Femur (tissue), 1 donor: ENCODE measurements around the gene MSANTD2.
"Not testable (repeated sequence)": the region's sequence is repeated elsewhere in the genome, so short reads cannot be mapped to it uniquely, and the experiment has no call there.

Source experiments
- DNase-seq: peaks from one replicate; pipeline ENCODE4 v3.0.0-alpha.2; 2017

Gene MSANTD2

DNA sequence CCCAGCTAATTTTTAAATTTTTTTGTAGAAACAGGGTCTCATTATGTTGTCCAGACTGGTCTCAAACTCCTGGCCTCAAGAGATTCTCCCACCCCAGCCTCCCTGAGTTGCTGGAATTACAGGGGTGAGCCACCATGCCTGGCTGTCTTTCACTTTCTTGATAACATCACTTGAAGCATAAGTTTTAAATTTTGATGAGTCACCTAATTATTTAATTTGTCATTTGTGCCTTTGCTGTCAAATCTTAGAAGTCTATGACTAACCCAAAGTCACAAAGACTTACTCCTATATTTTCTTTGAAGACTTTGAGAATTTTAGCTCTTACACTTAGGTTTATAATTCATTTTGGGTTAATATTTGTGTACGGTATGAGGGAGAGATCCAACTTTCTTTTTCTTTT, 14.5 kb upstream of the MSANTD2 start:
- no peak for DNase-seq

DNA sequence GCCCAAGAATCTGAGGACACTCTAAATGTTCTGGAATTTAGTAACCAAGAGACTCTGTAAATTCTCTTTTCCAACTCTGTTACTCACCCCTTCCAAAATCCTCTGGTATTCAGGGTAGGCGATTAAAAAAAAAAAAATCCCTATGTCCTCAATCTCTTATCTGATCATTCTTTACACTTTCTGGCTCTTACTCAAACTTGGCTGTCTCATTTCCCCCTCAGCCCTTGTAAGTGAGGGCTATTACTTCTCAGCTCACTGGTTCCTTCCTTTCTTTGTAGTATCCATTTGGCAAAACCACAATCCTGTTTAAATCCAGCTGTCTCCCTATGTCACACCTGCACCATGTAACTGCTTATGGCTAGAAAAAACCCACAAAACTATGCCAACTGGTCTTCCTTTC, 12.7 kb upstream of the MSANTD2 start:
- DNase-seq = no peak

DNA sequence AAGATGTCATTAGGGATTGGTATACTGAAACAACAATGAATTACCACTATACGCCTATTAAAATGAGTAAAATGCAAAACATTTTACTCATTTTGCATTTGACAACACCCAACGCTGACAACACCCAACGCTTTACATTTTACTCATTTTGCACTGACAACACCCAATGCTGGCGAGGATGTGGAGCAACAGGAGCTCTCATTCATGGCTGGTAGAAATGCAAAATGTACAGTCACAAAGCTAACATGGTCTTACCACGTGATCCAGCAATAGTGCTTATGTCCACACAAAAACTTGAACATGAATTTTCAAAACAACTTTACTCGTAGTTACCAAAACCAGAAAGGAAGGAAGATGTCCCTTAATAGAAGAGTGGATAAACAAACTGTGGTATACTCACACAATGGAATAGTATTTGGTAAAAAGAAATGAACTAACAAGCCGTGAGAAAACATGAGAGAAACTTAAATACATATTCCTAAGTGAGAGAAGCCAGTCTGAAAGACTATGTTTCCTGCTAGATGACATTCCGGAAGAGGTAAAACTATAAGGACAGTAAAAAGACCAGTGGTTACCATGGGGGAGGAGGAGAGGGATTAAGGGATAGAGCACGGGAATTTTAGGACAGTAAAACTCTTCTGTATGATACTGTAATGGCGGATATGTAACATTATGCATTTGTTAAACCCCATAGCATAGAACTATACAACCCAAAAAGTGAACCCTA, 11.4 kb upstream of the MSANTD2 start:
- DNase-seq = no peak

DNA sequence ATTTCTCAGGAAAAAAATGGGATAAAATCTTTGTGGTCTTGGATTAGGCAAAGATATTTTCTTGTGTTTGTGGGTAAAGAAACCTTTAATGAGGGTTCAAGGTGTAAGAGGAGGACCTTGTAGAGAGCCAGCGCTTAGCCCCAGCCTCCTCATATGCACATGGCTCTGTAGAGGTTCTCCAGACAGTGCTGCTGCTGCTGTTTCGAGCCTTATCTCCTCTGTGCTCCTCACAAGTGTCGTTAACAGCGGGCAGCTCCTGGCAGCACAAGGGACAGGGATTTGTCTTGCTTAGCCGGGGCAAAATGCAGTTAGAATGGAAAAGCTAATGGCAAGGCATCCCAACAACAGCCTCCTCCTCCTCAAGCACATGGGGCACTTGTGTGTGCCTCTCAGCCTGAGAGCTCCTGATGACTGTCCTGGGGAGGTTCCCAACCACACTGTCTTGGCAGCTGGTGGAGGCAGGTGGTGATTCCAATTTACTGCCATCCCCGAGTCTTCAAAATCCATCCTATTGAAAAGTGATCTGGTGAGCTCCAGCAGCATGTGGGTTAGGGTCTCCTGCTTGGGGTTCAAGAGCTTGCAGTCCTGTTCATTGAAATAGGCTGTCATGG, 7.6 kb upstream of the MSANTD2 start:
- no peak for DNase-seq

DNA sequence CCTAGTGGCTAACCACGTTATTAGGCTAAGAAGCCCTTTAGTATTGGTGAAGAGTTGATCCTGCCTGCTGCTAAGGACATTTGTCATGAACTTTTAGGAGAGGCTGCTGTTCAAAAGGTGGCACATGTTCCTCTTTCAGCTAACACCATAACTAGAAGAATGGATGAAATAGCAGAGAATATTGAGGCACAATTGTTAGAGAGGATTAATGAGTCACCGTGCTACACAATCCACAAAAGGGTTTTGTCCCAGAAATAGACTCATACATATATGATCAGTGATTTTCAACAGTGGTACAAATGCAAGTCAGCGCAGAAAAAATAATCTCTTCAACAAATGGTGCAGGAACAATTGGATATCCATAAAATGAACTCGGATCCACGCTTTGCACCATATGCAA, 7.0 kb upstream of the MSANTD2 start:
- DNase-seq = no peak

DNA sequence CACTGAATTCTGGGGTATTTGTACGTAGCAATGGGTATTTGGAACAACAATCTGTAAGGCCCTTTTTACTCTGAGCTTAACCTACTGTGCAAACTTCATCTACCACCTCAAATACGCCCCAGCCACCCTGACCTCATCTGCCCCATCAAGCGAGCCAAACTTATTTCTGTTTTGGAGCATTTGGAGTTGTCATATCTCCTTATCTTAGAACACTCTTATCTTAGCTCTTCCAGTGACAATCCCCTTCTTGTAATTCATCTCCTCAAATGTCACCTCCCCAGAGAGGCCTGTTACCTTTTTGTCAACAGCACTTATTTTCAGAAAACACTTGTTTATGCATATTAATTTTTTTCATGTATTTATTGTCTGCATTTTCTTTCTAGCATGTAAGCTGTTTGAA, 4.7 kb upstream of the MSANTD2 start:
- no peak for DNase-seq

DNA sequence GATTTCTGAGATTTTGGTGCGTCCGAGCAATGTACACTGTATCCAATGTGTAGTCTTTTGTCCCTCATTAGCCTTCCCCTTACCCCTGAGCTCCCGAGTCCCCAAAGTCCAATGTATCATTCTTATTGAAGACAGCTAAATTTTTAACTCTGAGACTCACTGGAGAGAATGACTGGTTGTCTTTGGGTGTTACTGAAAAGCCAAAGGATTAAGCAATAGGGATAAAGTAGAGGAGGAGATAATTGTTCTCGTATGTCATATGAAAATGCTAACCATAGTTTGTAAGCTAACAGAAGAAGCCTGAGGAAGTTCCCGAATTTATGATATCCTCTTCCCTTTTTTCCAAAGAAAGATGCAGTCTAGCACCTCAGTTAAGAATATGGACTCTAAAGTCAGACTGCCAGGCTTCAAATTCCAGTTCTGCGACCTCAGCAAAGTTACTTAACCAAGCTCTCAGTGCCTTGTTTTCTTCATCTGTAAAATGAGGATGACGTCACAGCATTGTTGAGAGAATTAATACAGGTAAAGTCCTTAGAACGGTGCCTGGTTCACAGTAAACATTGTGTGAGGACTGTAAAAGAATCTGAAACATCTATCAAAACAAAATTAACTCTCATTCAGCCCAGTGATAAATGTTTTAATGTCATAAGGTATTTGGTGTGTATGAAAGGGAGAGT, 1.6 kb upstream of the MSANTD2 start:
- DNase-seq = no peak

DNA sequence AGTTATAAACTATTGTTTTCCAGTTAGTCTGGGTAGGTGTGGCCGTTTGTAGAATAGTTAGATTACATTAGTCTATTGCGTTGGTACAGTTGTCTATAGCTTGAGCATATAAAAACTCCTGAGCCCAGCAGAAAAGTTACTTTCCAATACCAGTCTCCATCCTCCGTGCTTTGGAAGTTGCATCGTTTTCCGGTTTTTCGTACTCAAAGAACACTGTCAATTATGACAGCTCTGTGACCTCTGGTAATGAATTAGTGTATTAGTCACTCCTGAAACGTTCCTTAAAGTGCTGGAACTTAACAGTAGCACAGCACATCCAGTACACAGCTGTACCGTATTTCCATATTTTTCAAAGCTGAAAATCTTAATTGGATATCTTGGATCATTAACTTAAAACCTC, 808 bp upstream of the MSANTD2 start:
- DNase-seq = no peak

DNA sequence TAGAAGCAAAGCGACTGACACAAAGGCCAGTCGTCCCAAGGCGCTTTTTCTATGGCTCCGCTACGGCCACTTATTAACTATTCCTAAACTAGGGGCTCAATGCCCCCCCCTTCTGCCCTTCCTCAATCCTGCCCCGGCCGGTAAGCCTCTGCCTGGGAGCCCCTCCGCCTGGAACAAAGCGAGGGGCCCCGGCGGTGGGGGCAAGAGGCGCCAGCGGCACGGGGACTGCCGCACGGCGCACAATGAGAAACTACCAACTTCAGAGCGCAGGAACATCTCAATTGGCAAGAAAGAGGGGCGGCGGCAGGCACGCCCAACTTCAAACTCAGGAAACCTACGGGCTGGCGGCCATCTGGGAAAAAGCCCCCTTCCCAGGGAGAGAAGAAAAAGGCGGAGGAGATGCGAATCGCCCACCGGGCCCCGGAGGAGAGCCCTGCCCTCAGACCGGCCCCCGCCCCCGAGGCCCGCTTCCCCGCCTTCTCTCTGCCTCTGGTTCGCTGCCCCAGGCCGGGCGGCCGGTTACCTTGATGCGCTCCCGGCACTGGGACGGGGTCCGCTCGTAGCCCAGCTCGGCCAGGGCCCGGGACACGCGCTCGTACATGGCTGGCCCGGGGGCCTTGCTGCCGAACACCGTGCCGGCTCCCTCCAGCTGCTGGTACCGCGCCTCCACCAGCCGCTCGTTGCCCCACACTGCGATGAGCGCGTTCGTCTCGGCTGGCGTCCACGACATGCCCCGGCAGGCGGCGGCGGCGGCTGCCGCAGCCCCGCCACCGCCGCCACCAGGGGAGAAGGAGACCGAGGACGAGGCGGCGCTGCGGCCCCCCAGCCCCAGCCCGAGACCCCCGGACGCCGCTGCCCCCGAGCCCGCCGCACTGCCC, 619 bp downstream of the MSANTD2 start:
- peak; percentile 48 for DNase-seq

DNA sequence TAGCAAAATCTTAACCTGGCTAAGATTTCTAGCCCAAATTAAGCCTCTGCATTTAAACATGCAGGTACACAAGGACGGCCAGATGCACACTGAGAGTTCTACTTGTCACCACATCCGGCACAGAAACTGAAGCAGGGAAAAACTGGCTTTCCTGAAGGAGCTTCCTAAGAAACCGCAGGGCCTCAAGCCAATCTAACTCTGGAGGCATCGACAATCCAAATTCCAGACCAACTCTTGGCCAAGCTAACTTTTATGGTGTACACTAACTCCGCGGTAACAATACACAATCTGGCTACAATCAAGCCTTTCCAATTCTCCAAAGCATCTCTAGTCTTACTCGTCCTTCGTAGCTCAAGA, 1.2 kb downstream of the MSANTD2 start:
- peak; percentile 46 for DNase-seq

DNA sequence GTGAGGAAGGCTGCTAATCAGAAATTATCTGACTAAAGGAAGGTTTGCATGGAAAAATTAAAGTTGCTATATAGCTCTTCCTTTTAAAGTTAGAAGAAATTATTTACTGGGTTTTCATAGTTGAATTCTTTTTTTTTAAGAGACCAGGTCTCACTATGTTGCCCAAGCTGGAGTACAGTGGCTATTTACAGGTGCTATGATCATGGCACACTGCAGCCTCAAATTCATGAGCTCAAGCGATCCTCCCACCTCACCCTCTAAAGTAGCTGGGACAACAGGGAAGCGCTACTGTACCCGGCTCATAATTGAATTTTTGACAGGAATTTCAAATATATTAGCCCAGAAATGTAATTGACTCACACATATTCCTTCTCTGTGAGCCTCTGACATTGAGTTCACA, 3.9 kb downstream of the MSANTD2 start:
- no peak for DNase-seq

DNA sequence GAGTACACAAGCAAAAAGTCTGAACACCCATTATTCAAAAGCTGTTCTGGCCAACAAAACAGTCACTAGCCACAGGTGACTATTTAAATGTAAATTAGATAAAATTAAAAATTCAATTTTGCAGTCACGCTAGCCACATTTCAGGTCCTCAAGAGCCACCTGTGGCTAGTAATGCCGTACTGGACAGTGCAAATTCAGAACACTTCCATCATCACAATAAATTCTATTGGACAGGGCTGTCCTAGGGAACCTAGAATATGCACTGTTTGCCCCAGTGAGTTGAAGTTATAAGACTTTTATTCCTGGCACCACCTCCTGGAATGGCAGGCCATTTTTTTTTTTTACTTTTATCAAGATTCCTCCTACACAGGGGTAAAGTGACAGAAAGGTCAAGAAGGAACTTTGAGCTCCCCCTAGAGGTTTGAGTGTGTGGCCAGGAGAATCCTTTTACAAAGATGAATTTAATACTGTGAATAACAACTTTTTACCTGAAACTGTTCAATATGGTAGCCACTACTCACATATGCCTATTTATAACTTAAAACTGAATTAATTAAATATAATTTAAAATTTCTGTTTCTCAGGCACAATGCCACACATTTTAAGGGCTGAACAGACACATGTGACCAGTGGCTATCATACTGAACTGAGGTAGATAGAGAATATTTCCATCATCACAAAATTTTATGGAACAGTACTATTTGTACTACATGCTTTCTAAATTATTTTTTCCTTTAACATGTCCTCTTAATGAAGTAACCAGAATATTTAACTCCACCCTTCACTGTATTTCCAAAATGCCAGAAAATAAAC, 6.5 kb downstream of the MSANTD2 start:
- DNase-seq = no peak

DNA sequence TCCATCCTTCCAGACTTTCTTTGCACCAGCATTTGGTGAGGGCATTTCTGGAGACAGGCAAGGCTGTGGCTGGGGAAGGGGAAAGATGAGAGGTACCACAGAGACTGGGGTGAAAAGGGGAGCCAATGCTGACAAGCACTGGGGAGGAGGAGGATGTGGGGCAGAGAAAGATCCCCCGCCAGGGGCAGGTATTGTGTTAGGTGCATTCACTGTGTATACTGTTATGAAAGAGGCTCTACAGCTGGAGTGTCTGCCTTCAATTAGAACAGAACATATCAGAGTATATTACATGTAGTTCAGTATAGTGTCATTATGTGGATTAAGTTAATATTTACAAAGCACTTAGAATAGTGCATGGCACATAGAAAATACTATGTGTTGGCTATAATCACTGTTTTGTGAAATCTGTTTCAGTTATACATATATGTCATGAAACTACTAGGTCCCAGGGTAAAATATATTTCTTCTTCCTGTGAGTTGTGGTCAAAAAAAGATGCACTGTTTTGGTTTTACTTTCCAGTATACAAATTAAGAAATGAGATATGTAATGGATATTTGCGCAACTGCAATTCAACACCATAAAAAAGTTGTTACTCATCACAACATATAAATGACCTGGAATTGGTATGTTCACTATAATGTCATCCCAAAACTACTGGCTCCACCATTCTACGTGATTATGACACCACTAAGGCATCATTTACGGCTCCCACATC, 8.4 kb downstream of the MSANTD2 start:
- no peak for DNase-seq

DNA sequence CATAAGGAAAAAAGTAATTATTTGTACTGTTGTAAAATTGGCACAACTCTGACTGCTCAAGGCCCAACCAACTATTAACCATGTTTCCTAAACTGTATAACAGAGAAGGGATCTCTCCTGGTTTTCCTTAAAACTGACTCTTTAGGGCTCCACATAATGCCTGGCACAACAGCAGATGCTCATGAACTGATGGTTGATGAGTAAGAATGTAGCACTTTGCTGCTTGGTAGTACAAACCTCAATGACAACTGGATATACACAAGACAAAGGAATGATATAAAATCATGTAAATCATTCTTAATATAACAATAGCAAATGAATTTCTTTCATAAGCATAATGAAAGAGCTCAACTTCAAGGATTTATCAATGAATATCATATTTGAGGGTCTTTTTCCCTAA, 11.7 kb downstream of the MSANTD2 start:
- no peak for DNase-seq

DNA sequence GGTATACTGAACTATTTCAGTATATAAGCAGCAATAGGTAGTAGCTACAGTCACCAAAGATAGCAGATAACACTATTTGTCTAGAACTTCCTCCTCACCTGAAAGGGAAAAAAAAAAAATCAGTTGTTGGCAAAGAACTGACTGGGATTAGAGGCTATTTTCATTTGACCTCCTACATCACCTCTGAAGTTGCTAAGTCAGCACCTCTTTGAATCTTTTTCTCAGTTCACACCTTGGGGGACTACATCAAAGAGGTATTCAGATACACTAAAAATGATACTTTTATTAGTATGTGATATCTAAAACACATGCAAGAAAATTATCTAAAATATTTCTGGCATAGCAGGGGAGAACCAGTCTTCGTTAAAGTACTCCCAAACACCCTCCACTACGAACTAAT, 16.2 kb downstream of the MSANTD2 start:
- DNase-seq = no peak

DNA sequence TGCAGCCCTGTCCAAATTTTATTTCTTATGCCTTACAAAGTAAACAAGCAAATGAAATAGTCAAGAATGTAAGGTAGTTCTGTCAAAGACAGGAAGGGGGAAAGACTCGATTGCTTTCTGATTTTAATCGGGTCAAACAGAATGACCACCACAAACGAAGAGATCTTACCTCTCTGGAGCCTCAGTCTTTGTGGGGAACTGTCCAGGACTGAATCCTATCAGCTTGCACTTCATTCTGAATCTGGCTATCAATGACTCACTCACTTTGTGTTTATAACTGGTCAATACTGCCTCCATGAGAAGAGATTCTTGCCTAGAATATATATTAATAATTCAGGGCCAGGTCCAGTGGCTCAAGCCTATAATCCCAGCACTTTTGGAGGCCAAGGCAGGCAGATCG, 17.2 kb downstream of the MSANTD2 start:
- DNase-seq = no peak

DNA sequence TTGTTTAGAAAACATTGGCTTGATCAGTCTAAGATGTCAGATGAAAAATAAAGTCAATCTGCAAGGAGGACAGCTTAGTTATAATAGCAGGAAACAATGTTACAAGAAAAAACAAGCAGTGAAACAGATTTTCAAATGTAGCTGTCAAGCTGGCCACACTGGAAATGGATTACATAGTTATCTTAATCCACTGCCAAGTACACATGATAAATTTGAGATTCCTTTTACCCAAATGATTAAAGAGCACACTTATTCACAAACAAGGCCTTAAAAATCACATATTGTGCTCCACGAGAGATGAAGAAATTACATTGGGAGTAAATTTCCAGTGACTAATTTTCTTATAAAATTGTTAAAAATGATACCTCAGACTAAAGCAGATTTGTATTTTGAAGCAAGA, 20.6 kb downstream of the MSANTD2 start:
- no peak for DNase-seq

DNA sequence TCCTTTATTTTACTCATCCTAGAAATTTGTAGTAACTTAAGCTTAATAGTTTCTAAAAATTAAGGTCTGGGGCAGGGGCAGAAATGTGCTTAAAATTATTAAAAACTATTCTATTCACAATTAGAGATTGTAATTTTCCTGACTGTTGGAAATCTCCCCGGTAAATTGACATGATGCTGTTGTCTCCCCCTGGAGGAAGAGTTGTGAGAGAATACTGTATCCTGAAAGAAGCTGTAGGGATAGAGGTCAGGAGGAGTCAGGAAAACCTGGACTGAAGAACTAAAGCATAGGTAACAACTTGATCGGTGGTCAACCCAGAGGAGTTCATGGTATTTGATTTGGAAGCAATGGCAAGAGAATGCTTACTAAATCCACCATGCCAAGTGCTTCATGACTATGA, 21.9 kb downstream of the MSANTD2 start:
- DNase-seq = no peak

DNA sequence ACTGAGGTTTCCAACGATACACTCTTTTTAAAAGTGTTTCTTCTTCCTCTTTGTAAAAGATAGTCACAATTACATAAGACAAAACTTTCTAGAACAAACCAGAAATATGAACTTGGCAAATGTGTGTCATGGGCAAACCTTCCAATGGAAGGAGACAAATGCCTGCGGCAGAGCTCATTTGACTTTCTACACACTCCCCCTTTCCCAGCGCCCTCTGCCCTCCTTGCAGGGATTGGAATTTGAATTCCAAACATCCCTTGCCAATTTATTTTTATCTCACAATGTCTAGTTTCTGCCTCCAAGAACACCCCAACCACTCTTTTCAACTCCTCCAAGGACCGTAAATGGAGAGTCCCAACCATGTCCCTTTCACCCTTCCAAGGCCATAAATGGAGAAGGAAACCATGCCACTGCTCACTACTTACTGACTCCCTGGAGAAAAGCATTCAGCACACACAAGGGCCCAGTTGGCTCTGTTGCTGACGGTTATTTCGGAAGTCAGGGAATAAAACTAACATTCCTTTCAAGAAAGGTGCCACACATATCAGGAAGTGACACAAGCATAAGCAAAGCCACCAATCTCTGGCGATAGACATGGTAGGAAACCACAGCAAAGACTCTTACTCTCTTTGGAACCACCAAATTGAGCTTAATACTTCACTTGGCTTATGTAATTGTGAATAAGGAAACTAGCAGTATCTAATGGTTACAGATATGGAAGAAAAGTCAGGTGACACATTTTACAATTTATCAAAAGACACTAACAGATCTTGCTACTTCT, 23.2 kb downstream of the MSANTD2 start:
- DNase-seq = no peak

DNA sequence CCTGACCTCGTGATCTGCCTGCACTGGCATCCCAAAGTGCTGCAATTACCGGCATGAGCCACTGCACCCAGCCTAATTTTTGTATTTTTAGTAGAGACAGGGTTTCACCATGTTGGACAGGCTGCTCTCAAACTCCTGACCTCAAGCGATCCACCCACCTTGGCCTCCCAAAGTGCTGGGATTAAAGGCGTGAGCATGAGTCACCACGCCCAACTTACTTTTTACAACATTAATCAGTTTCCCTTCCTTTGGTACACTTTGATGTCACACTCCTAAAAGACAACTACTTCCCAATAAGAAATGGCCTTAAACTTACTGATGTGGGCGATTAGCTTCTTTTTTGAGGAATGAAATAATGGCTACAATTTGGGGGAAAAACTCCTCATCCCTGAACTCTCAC, 29.2 kb downstream of the MSANTD2 start:
- not testable (repeated sequence) for DNase-seq
